Transverse colon (tissue), 4 donors: ENCODE data around the gene CNTF.

Experiments used
- CTCF ChIP-seq, 5 experiments: fragments of 200-600 bp in 3 of 5; fragments of 450-650 bp in 2 of 5; sonication (generic) in 3 of 5; IDR thresholded peaks; 1 replicate in 2 of 5; 2 replicates in 3 of 5; pipeline ENCODE4 v1.5.1; 2016 to 2017; ENCODE audit warnings: antibody characterized with exemption in 5 of 5, inconsistent platforms in 3 of 5, mild to moderate bottlenecking in 2 of 5, moderate library complexity in 1 of 5
- EP300 ChIP-seq: sonication (generic); formaldehyde crosslinking; IDR thresholded peaks from one replicate; pipeline ENCODE4 v1.6.1; 2017; ENCODE audit warnings: antibody characterized with exemption, low read depth
- POLR2A ChIP-seq: fragments of 450-650 bp; IDR thresholded peaks from one replicate; pipeline ENCODE4 v1.6.1; 2016; ENCODE audit warnings: antibody characterized with exemption, mild to moderate bottlenecking, moderate library complexity
- POLR2AphosphoS5 ChIP-seq, 3 donors: sonication (generic); formaldehyde crosslinking; IDR thresholded peaks; one replicate each; pipeline ENCODE4 v1.6.1; 2016; ENCODE audit warnings: antibody characterized with exemption in 3 of 3

DNA sequence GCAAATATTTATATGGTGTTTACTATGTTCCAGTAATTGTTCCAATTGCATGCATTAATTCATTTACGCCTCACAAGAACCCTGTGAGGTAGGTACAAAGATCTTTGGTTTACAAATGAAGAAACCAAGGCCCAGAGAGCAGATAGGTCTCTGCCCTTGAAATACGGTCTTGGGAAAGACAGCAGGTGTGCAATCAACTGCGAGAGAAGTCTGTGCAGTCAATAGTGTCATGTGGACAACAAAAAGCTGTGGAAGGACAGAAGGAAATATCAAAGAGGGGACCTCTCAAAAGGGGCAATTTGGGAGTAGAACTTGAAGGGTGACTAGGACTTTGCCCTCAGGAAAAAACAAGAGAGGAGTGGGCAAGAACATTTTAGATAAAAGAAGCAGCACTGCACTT, 8.9 kb downstream of the CNTF start:
- TF ChIP-seq POLR2A (no peak), CTCF (IDR thresholded peaks at IDR 0.05) (no peak), EP300 (no peak), POLR2AphosphoS5 (IDR thresholded peaks at IDR 0.05) (no peak)
